ENCODE data around the gene LPIN2. TPM values are rescaled to one million over a fixed set of nuclear protein-coding genes. Genes with fewer than 3 reads are reported as not detected.

The LPIN2 gene
- total and polyA plus RNA-seq, 2 of the 13 experiments (the other 11 are each of a cell fraction or from before 2014, with no cell fraction given), result 46.0 to 119 TPM

DNA sequence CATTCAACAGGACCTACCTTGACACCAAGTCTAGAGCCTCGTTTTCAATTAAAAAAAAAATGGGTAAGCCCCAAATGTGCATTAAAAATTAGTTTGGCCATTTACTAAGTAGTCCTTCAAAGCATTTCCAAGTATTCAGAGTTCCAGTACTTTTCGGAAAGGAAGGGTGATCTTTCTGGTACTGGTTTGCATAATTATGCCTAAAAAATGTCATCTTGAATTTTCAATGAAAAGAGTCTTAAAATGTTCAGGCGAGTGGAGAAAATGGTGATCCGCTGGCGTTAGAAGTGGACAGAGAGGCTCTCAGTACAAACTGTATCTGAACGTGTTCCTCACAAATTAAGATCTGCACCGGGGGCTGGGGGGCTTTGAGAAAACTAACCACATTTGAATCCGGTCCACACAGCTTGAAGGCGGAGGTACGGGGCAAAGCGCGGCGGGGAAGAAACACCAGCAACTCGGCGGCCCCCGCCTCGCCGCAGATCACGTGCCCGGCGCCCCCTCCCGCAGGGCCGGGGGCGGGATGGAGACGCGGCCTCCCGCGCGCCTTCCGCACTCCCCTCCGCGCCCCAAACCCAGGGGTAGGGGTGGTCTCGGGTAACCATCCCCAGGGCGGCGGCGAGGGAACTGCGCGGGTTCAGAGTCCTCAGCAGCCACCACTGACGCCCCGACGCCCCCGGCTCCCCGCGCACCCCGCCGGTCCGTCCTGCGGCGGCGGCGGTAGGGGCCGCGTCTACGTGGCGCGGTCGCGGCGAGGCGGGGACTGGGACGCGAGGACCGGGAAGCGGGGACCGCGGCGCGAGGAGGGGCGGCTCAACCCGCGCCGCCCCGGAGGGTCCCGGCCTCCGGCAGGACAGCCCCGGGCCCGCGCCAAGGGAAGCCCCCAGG, 564 bp downstream of the LPIN2 start (continued):
- TF ChIP-seq, protein P1, sequence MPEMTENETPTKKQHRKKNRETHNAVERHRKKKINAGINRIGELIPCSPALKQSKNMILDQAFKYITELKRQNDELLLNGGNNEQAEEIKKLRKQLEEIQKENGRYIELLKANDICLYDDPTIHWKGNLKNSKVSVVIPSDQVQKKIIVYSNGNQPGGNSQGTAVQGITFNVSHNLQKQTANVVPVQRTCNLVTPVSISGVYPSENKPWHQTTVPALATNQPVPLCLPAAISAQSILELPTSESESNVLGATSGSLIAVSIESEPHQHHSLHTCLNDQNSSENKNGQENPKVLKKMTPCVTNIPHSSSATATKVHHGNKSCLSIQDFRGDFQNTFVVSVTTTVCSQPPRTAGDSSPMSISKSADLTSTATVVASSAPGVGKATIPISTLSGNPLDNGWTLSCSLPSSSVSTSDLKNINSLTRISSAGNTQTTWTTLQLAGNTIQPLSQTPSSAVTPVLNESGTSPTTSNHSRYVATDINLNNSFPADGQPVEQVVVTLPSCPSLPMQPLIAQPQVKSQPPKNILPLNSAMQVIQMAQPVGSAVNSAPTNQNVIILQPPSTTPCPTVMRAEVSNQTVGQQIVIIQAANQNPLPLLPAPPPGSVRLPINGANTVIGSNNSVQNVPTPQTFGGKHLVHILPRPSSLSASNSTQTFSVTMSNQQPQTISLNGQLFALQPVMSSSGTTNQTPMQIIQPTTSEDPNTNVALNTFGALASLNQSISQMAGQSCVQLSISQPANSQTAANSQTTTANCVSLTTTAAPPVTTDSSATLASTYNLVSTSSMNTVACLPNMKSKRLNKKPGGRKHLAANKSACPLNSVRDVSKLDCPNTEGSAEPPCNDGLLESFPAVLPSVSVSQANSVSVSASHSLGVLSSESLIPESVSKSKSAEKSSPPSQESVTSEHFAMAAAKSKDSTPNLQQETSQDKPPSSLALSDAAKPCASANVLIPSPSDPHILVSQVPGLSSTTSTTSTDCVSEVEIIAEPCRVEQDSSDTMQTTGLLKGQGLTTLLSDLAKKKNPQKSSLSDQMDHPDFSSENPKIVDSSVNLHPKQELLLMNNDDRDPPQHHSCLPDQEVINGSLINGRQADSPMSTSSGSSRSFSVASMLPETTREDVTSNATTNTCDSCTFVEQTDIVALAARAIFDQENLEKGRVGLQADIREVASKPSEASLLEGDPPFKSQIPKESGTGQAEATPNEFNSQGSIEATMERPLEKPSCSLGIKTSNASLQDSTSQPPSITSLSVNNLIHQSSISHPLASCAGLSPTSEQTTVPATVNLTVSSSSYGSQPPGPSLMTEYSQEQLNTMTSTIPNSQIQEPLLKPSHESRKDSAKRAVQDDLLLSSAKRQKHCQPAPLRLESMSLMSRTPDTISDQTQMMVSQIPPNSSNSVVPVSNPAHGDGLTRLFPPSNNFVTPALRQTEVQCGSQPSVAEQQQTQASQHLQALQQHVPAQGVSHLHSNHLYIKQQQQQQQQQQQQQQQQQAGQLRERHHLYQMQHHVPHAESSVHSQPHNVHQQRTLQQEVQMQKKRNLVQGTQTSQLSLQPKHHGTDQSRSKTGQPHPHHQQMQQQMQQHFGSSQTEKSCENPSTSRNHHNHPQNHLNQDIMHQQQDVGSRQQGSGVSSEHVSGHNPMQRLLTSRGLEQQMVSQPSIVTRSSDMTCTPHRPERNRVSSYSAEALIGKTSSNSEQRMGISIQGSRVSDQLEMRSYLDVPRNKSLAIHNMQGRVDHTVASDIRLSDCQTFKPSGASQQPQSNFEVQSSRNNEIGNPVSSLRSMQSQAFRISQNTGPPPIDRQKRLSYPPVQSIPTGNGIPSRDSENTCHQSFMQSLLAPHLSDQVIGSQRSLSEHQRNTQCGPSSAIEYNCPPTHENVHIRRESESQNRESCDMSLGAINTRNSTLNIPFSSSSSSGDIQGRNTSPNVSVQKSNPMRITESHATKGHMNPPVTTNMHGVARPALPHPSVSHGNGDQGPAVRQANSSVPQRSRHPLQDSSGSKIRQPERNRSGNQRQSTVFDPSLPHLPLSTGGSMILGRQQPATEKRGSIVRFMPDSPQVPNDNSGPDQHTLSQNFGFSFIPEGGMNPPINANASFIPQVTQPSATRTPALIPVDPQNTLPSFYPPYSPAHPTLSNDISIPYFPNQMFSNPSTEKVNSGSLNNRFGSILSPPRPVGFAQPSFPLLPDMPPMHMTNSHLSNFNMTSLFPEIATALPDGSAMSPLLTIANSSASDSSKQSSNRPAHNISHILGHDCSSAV (CRISPR knock-in tag; IDR thresholded peaks at IDR 0.05; ENCODE audit: borderline replicate concordance), result no peak
- TF ChIP-seq, protein P2, sequence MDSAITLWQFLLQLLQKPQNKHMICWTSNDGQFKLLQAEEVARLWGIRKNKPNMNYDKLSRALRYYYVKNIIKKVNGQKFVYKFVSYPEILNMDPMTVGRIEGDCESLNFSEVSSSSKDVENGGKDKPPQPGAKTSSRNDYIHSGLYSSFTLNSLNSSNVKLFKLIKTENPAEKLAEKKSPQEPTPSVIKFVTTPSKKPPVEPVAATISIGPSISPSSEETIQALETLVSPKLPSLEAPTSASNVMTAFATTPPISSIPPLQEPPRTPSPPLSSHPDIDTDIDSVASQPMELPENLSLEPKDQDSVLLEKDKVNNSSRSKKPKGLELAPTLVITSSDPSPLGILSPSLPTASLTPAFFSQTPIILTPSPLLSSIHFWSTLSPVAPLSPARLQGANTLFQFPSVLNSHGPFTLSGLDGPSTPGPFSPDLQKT (CRISPR knock-in tag; IDR thresholded peaks at IDR 0.05; ENCODE audit: borderline replicate concordance), result no peak
- TF ChIP-seq, protein P3, sequence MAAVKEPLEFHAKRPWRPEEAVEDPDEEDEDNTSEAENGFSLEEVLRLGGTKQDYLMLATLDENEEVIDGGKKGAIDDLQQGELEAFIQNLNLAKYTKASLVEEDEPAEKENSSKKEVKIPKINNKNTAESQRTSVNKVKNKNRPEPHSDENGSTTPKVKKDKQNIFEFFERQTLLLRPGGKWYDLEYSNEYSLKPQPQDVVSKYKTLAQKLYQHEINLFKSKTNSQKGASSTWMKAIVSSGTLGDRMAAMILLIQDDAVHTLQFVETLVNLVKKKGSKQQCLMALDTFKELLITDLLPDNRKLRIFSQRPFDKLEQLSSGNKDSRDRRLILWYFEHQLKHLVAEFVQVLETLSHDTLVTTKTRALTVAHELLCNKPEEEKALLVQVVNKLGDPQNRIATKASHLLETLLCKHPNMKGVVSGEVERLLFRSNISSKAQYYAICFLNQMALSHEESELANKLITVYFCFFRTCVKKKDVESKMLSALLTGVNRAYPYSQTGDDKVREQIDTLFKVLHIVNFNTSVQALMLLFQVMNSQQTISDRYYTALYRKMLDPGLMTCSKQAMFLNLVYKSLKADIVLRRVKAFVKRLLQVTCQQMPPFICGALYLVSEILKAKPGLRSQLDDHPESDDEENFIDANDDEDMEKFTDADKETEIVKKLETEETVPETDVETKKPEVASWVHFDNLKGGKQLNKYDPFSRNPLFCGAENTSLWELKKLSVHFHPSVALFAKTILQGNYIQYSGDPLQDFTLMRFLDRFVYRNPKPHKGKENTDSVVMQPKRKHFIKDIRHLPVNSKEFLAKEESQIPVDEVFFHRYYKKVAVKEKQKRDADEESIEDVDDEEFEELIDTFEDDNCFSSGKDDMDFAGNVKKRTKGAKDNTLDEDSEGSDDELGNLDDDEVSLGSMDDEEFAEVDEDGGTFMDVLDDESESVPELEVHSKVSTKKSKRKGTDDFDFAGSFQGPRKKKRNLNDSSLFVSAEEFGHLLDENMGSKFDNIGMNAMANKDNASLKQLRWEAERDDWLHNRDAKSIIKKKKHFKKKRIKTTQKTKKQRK (IDR thresholded peaks at IDR 0.05; ENCODE audit: low read length), result no peak
- TF ChIP-seq NR2F6 (IDR thresholded peaks at IDR 0.05) (no peak), NR2F6 (CRISPR knock-in tag; IDR thresholded peaks at IDR 0.05) (no peak), GATA4 (IDR thresholded peaks at IDR 0.05; ENCODE audit: borderline replicate concordance, low read depth) (no peak), TBP (CRISPR knock-in tag; IDR thresholded peaks at IDR 0.05) (no peak), ZNF3 (CRISPR knock-in tag; IDR thresholded peaks at IDR 0.05) (0 out of 2 replicates have a peak, but pooled peaks have one; percentile 15), CREM (IDR thresholded peaks at IDR 0.05) (no peak), CREM (CRISPR knock-in tag; IDR thresholded peaks at IDR 0.05) (no peak)
- TF ChIP-seq, protein P4, sequence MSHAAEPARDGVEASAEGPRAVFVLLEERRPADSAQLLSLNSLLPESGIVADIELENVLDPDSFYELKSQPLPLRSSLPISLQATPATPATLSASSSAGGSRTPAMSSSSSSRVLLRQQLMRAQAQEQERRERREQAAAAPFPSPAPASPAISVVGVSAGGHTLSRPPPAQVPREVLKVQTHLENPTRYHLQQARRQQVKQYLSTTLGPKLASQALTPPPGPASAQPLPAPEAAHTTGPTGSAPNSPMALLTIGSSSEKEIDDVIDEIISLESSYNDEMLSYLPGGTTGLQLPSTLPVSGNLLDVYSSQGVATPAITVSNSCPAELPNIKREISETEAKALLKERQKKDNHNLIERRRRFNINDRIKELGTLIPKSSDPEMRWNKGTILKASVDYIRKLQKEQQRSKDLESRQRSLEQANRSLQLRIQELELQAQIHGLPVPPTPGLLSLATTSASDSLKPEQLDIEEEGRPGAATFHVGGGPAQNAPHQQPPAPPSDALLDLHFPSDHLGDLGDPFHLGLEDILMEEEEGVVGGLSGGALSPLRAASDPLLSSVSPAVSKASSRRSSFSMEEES (CRISPR knock-in tag; IDR thresholded peaks at IDR 0.05), result peak; percentile 47; the same call in 1 of the 2 replicates
- TF ChIP-seq, protein P5, sequence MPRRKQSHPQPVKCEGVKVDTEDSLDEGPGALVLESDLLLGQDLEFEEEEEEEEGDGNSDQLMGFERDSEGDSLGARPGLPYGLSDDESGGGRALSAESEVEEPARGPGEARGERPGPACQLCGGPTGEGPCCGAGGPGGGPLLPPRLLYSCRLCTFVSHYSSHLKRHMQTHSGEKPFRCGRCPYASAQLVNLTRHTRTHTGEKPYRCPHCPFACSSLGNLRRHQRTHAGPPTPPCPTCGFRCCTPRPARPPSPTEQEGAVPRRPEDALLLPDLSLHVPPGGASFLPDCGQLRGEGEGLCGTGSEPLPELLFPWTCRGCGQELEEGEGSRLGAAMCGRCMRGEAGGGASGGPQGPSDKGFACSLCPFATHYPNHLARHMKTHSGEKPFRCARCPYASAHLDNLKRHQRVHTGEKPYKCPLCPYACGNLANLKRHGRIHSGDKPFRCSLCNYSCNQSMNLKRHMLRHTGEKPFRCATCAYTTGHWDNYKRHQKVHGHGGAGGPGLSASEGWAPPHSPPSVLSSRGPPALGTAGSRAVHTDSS (CRISPR knock-in tag; conservative IDR thresholded peaks at IDR 0.05), result no peak

Data from HepG2 (cell line).